HCT116 (cell line): Measurements from ENCODE around the gene PRPF40B. TPM values are rescaled to one million over a fixed set of nuclear protein-coding genes. Genes with fewer than 3 reads are reported as not detected.

Experiments
- ATAC-seq: fragments of 200-7000 bp; cut with Tn5 transposase; 2 replicates; pipeline ENCODE4 v1.9.1; 2020; ENCODE audit warnings: mild to moderate bottlenecking, moderate library complexity
- BruUV-seq: library from RNA; stranded (reverse); fragments of 400-500 nt; replicated peaks from 2 replicates; lab custom pipeline; 2021; lab: Mats Ljungman, UMichigan
- CTCF ChIA-PET: fragments of 300-600 bp; sonication (Branson Sonifier 250); formaldehyde crosslinking; loops from one replicate; lab custom pipeline; 2021; ENCODE audit warnings: antibody characterized with exemption; lab: Charles Lee
- POLR2A ChIA-PET: fragments of 300-600, 350-600 bp; sonication (Branson Sonifier 250); formaldehyde crosslinking; loops from one replicate; lab custom pipeline; 2021; ENCODE audit warnings: antibody characterized with exemption; lab: Charles Lee
- RAD21 ChIA-PET, 2 experiments: fragments of 300-600 bp; sonication (Branson Sonifier 250); formaldehyde crosslinking; loops; one replicate each; lab custom pipeline; 2023; ENCODE audit warnings: low total read pairs in 2 of 2; ENCODE audit not compliant: uncharacterized antibody in 2 of 2, unreplicated experiment in 2 of 2, low non-redundant PET in 1 of 2; lab: Charles Lee
- DNase-seq: peaks from one replicate; pipeline ENCODE4 v3.0.0-alpha.2; 2010; ENCODE audit warnings: low read depth, low spot score
- H2AFZ ChIP-seq: fragments of 200-600 bp; shearing (Covaris generic), sonication (generic); 2 replicates; pipeline ENCODE4 v1.6.1; 2017; ENCODE audit warnings: low read depth, mixed run types, mixed read lengths, antibody characterized with exemption, low read length; ENCODE audit not compliant: poor library complexity, severe bottlenecking
- H3K27ac ChIP-seq: 2 replicates; pipeline ENCODE4 v1.5.1; 2012; ENCODE audit warnings: low read depth, low read length
- H3K27me3 ChIP-seq: fragments of 200-600 bp; sonication (generic); 2 replicates; pipeline ENCODE4 v1.6.1; 2016; ENCODE audit warnings: mixed run types, low read length, mixed read lengths; ENCODE audit not compliant: insufficient read depth
- H3K36me3 ChIP-seq, 2 experiments: fragments of 200-500 bp in 1 of 2; fragments of 200-600 bp in 1 of 2; sonication (Bioruptor generic) in 1 of 2; sonication (generic) in 1 of 2; 2 replicates each; pipeline versions ENCODE4 v1.5.1 to v1.6.1; 2014 to 2016; ENCODE audit warnings: low read length in 2 of 2, inconsistent platforms in 1 of 2, mixed read lengths in 1 of 2, mixed run types in 1 of 2; ENCODE audit not compliant: insufficient read depth in 2 of 2, control insufficient read depth in 1 of 2
- H3K4me1 ChIP-seq, 2 experiments: fragments of 200-600 bp in 1 of 2; sonication (generic) in 1 of 2; 2 replicates each; pipeline versions ENCODE4 v1.5.1 to v1.6.1; 2012 to 2017; ENCODE audit warnings: low read length in 2 of 2, inconsistent platforms in 1 of 2, mild to moderate bottlenecking in 1 of 2, mixed read lengths in 1 of 2, mixed run types in 1 of 2, moderate library complexity in 1 of 2; ENCODE audit not compliant: insufficient read depth in 2 of 2, control insufficient read depth in 1 of 2
- H3K4me2 ChIP-seq: fragments of 200-600 bp; sonication (generic); 2 replicates; pipeline ENCODE4 v1.6.1; 2017; ENCODE audit warnings: mixed run types, low read length, mixed read lengths
- H3K4me3 ChIP-seq, 2 experiments: fragments of 200-600 bp in 1 of 2; sonication (generic) in 1 of 2; replicated peaks in 1 of 2; 2 replicates each; pipeline ENCODE4 v1.5.1; 2011 to 2016; ENCODE audit warnings: low read length in 2 of 2, control low read depth in 1 of 2, low read depth in 1 of 2, mild to moderate bottlenecking in 1 of 2, mixed read lengths in 1 of 2, mixed run types in 1 of 2
- H3K79me2 ChIP-seq: fragments of 200-600 bp; sonication (generic); 2 replicates; pipeline ENCODE4 v1.6.1; 2017; ENCODE audit warnings: mild to moderate bottlenecking, mixed run types, low read length, moderate library complexity, mixed read lengths; ENCODE audit not compliant: insufficient read depth
- H3K9ac ChIP-seq: fragments of 200-600 bp; sonication (generic); 2 replicates; pipeline ENCODE4 v1.6.1; 2016; ENCODE audit warnings: low read length, mixed read lengths
- H3K9me2 ChIP-seq: fragments of 200-600 bp; sonication (generic), shearing (Covaris generic); 2 replicates; pipeline ENCODE4 v1.6.1; 2017; ENCODE audit warnings: mixed run types, mild to moderate bottlenecking, moderate library complexity; ENCODE audit not compliant: insufficient read depth
- H3K9me3 ChIP-seq, 2 experiments: fragments of 200-500 bp in 1 of 2; fragments of 200-600 bp in 1 of 2; sonication (Bioruptor generic) in 1 of 2; sonication (generic) in 1 of 2; 2 replicates each; pipeline ENCODE4 v1.6.1; 2014 to 2017; ENCODE audit warnings: low read length in 2 of 2, mixed read lengths in 2 of 2, inconsistent platforms in 1 of 2, low read depth in 1 of 2, mild to moderate bottlenecking in 1 of 2, mixed run types in 1 of 2, moderate library complexity in 1 of 2; ENCODE audit not compliant: control insufficient read depth in 1 of 2, insufficient read depth in 1 of 2
- H4K20me1 ChIP-seq: fragments of 200-600 bp; sonication (generic), shearing (Covaris generic); 2 replicates; pipeline ENCODE4 v1.6.1; 2017; ENCODE audit warnings: mixed run types, mild to moderate bottlenecking, moderate library complexity; ENCODE audit not compliant: insufficient read depth
- CTCF ChIP-seq, 3 experiments: fragments of 200-600 bp in 1 of 3; sonication (generic) in 1 of 3; IDR thresholded peaks in 2 of 3; conservative IDR thresholded peaks in 1 of 3; 2 replicates each; pipeline ENCODE4 v1.5.1; 2012 to 2017; ENCODE audit warnings: low read depth in 2 of 3, low read length in 2 of 3, antibody characterized with exemption in 1 of 3, borderline replicate concordance in 1 of 3, control low read depth in 1 of 3, mild to moderate bottlenecking in 1 of 3, mixed read lengths in 1 of 3, mixed run types in 1 of 3, moderate library complexity in 1 of 3; ENCODE audit not compliant: insufficient read depth in 1 of 3
- JUND ChIP-seq: IDR thresholded peaks from 2 replicates; pipeline ENCODE4 v1.6.1; 2012
- POLR2AphosphoS5 ChIP-seq: IDR thresholded peaks from 2 replicates; pipeline ENCODE4 v1.6.1; 2011; ENCODE audit warnings: mild to moderate bottlenecking, low read depth, low read length, moderate library complexity
- REST ChIP-seq: IDR thresholded peaks from 2 replicates; pipeline ENCODE4 v1.6.1; 2012; ENCODE audit warnings: low read depth
- SIN3A ChIP-seq: IDR thresholded peaks from 2 replicates; pipeline ENCODE4 v1.6.1; 2012; ENCODE audit warnings: low read depth
- SP1 ChIP-seq: IDR thresholded peaks from 2 replicates; pipeline ENCODE4 v1.6.1; 2012; ENCODE audit warnings: low read depth
- SRF ChIP-seq: IDR thresholded peaks from 2 replicates; pipeline ENCODE4 v1.6.1; 2012; ENCODE audit warnings: low read depth
- TCF7L2 ChIP-seq: IDR thresholded peaks from 2 replicates; pipeline ENCODE4 v1.7.0; 2011; ENCODE audit warnings: borderline replicate concordance, inconsistent platforms; ENCODE audit not compliant: insufficient read depth, insufficient read length; ENCODE audit errors: extremely low read depth
- ZNF274 ChIP-seq: fragments of 200-500 bp; sonication (Bioruptor generic); IDR thresholded peaks from 2 replicates; pipeline ENCODE4 v1.6.1; 2014; ENCODE audit warnings: mild to moderate bottlenecking, low read depth, low read length, inconsistent platforms
- intact Hi-C: fragments of 100-400 bp; cut with micrococcal nuclease; formaldehyde crosslinking; loops from 2 replicates; pipeline ENCODE4 v1.10.0; 2022
- total RNA-seq: library from RNA; stranded (reverse); gene quantifications from one replicate; pipeline ENCODE4 v1.2.1, GENCODE V29; 2021; ENCODE audit not compliant: unreplicated experiment
- TF ChIP-seq, protein P1 (sequence below): IDR thresholded peaks from 2 replicates; pipeline ENCODE4 v1.6.1; 2011; ENCODE audit warnings: mild to moderate bottlenecking, low read length, moderate library complexity; ENCODE audit not compliant: insufficient replicate concordance; ENCODE audit errors: extremely low read depth

The PRPF40B gene
- total RNA-seq, 1 experiment from 2014 or later: 29.0 TPM

DNA sequence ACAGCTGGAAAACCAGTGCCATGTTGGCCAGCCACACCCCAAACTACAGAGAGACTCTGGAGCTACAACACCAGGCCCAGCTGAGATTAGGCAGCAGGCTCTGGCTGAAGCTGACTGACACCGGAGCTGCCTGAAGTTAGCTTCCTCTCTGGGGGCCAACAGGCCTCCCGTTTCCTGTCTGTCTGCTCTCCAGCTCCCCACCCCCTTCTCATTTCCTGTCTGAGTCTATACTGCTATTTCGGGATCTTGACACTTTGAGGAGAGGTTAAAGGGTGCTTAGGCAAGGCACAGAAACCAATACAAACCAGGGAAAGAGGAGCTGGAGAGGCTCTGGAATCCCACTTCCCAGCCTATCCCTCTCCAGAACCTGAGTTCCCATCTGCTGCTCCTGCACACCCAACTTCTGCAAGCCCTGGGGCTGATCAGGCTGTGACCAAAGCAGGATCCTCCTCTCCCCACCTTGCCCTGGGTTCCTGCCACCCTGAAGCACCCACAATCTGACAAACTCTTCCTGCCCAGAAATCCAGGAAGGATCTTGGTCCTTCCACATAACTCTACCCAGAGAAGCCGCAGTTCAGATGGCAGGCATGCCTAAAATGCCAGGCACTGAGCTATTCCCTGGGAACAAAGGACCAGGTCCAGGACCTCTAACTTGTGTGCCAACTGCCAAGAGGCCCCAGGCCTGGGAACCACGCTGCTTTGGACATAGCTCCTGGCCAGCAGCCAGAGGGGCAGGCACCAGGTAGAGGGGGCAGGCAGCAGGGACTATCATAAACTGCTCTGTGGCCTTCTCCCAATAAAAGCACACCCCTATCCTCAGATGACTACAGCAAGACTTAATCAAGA, 39.9 kb downstream of the PRPF40B start:
- DNase-seq: no peak
- no peak for ATAC-seq
- no peaks in the 10 kb centered on the region for H3K9me3 ChIP-seq
- no peak overlapping the region for H2AFZ ChIP-seq
- TF ChIP-seq SRF (no peak), CTCF (IDR thresholded peaks at IDR 0.05 in 2 of 3, conservative IDR thresholded peaks at IDR 0.05 in 1 of 3; ENCODE audit: borderline replicate concordance in 1 of 3, insufficient read depth in 1 of 3, low read depth in 2 of 3, low read length in 2 of 3) (no peak), POLR2AphosphoS5 (no peak), JUND (no peak), REST (no peak), SIN3A (no peak), ZNF274 (no peak), TCF7L2 (no peak), SP1 (no peak)
- TF ChIP-seq, protein P1, sequence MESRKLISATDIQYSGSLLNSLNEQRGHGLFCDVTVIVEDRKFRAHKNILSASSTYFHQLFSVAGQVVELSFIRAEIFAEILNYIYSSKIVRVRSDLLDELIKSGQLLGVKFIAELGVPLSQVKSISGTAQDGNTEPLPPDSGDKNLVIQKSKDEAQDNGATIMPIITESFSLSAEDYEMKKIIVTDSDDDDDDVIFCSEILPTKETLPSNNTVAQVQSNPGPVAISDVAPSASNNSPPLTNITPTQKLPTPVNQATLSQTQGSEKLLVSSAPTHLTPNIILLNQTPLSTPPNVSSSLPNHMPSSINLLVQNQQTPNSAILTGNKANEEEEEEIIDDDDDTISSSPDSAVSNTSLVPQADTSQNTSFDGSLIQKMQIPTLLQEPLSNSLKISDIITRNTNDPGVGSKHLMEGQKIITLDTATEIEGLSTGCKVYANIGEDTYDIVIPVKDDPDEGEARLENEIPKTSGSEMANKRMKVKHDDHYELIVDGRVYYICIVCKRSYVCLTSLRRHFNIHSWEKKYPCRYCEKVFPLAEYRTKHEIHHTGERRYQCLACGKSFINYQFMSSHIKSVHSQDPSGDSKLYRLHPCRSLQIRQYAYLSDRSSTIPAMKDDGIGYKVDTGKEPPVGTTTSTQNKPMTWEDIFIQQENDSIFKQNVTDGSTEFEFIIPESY: no peak
- TF ChIP-seq, all 23 proteins: peak for 0
- ChIA-PET CTCF (no interaction called here), POLR2A (no interaction called here), RAD21 (no interaction called here)
- H3K9ac ChIP-seq: no peak overlapping the region
- no peaks in the 10 kb centered on the region for H3K79me2 ChIP-seq
- peak overlapping the region; percentile 43; the same call in 1 of the 2 replicates for H3K4me2 ChIP-seq
- no peaks in the 10 kb centered on the region for H3K27me3 ChIP-seq
- BruUV-seq: no TSS peak
- H3K36me3 ChIP-seq: no peaks in the 10 kb centered on the region
- no peak overlapping the region for H3K27ac ChIP-seq
- H3K4me3 ChIP-seq: no peak overlapping the region
- intact Hi-C loops: no loop called here
- H3K9me2 ChIP-seq: 0 out of 2 replicates have a peak, but pooled peaks cover 2% of the 10 kb centered on the region
- peaks cover 0 to 11% of the 10 kb centered on the region in 2 experiments; a peak in 2 of 4 replicates for H3K4me1 ChIP-seq
- H4K20me1 ChIP-seq: no peaks in the 10 kb centered on the region
